C1 segment of cervical spinal cord (tissue), 14 donors: ENCODE results near the gene NELL1.

ENCODE experiments used
- DNase-seq, 14 donors: peaks; one replicate each; lab custom pipeline; 2025; lab: John Stamatoyannopoulos, UW

Gene NELL1

DNA sequence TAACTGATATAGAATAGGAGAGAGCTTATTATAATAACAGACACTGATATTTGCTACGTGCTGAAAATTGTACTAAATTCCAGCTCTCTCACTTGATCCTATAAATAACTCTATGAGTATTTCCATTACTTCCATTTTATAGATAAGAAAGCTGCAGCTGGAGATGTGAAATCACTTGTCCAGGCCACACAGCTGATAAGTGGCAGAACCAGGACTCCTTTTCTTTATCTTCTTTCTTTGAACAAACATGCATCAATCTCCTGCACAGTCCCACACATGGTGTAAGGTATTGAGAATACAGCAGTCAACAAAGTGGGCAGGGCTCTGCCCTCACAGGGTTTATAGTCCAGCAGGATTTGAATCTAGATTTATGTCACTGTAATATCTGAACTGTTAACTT is 652.1 kb downstream of the NELL1 start:
- no peak for DNase-seq

DNA sequence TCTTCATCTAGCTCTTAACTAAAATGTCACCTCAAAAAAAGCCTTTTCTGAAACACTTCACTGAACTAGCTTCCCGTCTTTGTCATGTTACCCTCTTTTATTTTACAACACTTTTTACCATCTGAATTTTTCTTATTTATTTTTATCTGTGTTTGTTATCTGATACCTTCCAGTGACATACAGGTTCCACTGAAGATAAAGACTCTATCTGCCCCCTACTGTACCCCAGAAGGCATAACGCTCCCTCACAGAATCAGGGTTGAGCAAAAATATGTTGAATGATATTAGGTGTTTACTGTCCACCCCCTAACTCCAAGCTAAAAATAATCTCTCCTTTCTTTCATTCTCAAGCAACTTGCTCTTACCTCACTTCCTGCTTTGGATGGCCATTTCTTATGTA is 654.2 kb downstream of the NELL1 start:
- no peak for DNase-seq

DNA sequence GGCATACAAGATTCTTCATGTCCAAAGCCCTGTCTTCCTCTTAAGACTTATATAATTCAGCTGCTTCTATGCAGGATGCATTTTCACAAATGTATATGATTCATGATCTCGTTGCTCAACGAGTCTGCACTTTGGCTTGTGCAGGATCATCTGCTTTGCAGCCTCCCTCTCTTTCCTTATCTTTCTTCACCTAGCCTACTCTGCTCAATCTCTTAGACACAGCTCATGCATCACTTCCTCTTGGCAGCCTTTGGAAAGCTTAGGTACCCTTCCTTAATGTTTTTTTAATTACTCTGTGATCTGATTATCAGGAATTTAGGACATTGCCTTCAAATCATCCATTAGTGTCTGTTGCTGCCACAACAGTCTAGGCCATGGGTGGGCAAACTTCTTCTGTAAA is 673.8 kb downstream of the NELL1 start:
- no peak for DNase-seq

DNA sequence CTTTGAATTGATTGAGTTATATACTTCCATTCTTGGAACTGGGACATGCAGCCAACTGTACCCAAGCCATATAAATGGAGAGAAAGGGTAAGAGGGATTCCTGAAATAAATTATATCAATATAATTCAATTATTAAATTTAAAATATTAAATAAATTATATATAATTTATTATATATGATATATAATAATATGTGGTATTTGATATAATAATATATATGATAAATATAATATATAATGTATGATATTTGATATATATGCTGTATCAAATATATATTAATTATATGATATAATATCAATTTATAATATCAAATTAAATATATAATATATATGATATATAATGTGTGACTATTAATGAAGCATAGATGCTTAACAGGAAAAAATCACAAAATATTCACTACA is 677.0 kb downstream of the NELL1 start:
- DNase-seq = no peak

DNA sequence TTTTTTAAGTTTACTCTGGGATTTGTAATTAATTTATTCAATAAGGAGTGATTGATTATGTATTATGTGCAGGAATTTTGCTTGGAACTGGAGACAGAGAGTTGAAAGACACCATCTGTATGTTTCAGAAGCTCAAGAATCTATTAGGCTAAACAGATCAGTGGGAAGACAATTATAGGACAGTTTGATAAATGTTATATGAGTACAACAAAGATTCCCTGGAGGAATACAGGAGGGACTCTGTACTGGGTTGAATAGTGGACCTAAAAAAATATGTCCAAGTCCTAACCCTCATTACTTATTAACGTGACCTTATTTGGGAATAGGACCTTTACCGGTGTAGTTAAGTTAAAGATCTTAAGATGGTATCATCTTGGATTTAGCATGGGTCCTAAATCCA is 681.2 kb downstream of the NELL1 start:
- DNase-seq = no peak

DNA sequence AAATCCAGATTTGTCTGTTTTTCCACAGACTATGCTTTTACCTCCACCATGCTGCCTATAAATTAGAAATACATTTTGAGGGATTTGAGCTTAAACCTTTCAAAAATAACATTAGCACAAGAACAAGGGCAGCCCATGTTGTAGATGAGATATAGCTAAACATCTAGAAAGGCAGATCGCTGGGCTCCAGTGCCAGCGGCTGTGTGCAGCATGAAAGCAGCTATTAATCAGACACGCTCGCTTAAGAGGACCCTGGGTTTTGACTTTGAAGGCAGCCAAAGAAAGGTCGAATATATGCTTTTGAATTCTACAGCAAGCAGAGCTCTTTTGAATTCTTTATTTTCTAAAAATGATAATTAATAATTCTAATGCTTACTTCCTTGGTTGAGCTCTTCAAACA is 684.0 kb downstream of the NELL1 start:
- DNase-seq = no peak

DNA sequence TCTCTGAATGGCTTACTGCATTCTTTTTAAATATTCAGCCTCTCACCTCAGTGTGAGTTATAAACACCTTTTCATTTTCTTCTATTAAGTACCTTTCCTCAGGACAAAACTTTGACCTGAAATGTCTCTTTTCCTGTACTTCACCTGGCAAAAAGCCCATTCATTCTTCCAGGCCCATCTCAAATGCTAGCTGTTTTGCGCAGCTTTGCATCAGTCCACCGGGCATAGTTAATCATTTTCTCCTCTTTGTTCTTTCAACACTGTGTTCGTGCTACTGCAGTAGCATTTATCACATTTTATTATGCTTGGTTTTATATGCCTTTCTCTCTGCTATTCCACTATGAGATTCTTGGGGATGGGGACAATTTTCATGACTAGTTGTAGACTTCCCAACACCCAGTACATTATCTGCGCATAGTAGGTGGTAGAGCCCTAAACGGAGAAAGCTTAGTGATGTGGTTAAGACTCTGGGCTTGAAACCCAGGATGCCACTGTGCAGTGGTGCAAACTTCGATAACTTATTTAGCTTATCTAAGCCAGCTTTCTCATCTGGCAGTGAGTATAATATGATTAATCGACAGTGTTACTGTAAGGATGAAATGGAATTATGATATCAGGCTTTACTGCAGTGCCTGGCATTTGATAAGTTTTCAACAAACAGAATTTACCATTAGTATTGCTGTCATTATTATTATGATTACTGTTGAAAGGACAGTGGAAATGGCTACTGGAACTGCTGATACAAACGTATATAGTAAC is 695.7 kb downstream of the NELL1 start:
- DNase-seq = no peak

DNA sequence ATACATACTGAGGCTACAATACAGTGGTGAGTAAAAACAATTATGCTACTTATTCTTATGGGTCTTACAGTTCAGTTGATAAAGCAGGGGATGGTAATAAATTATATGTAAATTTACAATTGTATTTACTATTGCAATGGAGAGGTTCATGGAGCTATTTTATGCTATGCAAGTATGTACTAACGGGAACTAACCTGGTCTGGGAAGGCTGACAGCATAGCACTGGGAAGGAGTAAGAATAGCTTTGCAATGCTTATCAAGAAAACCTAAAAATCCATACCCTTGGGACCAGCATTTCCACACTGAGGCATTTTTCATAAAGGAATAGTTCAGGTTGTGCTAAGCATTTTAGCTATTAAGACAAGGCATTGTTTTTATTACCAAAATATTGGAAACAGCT is 700.6 kb downstream of the NELL1 start:
- DNase-seq = no peak

DNA sequence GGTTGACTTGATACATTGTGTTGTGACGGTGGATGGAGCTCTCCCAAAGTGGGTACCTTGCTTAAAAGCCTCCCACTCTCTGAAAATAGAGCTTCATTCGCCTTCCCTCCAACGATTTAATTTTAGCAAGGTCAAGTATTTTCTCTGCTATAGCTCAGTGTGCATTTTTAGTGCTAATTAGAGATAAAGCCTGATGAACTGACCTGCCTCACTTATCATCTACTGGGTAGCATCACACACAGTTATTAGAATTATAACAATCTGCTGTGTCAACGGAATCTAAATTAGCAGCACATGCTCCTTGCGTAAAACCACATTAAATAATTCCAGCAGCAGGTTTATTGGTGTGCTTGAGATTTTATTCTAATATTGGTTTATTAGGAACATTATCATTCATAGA is 701.7 kb downstream of the NELL1 start:
- DNase-seq = no peak

DNA sequence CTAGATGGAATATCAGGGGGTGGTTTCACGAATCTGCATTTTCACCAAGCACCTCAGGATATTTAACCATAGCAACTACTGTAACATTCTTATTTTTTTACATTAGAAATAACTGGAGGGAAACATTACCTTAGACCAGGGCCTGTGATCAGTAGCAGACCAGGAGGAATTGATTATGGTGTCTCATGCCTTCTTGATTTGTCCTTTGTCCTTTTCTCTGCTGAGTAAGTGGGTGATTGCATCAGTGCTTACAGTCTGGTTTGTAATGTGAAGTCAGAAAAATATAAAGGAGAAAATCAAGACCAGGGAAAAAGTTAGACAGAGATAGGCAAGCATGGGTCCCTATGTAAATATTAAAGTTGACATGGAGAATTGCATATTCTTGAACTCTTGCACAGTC is 703.3 kb downstream of the NELL1 start:
- no peak for DNase-seq

DNA sequence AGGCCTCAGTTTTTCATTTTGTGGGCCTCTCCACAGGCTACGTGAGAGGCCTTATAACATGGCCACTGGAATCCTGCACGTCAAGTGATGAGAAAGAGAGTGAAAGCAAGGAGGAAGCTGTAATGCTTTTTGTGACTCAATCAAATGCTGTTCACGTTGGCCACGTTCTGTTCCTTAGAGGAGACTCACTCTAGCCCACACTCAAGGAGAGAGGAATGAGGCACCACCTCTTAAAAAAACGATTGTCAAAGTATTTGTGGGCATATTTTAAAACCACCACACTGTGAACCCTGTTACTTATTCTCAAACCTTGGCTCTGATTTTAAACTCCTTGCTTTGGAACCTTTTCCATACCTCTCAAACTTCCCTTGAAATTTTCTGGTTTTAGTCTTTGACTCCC is 705.0 kb downstream of the NELL1 start:
- DNase-seq = no peak

DNA sequence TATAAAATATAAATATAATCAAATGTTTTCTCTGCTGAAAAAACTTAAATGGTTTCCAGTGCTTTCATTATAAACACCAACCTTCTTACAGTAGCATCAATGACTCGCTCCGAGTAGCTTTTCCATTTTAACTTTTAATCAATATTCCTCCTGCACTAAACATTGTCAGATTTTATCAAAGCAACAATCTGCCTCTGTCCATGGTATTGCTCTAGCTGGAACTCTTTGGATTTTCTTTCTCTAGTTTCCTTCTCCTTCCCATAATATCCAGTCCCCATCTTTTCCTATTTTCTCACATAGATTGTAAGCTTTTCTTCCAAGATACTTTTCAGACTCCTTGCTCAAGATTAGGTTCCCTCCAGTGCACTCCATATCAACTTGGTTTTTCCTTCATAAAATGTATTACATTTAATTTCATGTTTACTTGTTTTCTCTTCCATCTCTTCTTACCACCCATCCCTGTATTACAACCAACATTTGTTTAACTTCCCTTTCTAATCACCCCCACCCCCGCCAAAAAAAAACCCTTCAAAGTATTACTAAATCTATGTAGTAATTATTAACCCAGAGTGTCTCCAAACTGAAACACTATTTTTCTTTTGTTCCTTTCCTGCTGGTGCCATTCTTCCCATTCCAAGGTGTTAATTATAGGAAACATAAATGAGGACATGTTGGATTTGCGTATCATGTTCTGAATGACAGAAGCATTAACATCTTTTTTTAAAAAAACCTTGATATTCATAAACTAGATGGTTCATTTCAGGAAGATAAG is 716.5 kb downstream of the NELL1 start:
- DNase-seq = no peak

DNA sequence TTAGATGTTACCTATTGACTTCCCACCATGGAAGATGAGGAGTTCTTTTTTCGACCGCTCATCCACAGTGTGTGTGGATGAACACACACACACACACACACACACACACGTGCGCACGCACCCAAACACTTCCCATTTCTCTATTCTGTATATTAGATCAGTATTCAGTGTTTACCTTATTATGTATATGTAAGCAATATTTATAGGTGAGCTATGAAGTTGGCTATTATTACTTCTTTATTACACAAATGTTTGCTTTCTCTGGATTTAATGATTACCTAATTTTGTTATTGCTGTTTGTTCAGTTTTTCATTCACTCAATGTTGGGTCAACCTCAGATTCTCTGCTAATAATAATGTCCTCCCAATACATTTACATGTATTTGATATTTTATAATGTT is 721.0 kb downstream of the NELL1 start:
- DNase-seq = no peak

DNA sequence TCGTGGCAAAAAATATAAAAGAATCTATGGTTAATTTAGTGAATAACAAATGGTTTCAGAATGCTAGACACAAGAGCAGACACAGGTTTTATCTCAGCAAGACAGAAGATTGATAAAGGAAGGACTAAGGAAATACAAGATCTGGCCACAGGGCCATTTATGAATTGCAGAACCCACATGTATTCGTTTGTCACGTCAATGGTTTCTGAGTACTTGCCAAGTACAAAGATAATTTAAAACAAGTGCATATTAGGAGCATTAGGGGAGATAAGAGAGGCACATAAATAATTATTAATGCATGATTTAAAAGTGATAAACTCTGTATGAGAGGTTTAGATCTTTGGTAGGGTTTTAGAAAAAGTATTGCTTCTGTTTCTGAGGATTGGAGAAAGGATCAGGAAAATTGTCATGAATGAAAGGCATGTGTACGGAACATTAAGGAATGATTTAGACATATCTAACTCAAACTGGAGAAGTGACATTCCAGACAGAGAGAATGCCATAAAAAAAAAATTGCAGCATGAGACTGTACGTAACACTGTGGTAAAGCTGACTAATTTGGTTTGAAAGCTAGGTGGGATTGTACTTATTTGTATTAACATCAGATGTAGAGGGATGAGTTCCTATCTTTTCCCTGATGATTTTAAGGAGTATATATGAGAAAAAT is 727.1 kb downstream of the NELL1 start:
- DNase-seq = no peak

DNA sequence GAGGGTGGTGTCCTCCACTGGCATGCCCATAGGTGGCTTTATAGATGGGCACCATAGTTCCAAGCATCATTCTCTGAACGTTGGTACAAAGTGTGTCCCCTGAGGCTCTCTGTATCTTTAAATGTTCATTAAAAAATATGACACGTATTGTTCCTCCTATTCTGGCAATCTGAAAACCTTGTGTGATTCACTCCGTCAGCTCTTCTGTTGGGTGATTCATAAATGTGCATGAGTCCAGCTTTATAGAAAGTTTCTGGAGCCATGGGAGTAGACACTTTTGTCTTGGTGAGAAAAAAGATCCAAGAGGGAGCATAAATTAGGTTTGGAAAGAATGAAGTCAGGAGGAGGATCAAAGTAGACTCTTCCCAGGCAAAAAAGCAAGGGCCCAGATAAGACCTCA is 728.8 kb downstream of the NELL1 start:
- DNase-seq = no peak

DNA sequence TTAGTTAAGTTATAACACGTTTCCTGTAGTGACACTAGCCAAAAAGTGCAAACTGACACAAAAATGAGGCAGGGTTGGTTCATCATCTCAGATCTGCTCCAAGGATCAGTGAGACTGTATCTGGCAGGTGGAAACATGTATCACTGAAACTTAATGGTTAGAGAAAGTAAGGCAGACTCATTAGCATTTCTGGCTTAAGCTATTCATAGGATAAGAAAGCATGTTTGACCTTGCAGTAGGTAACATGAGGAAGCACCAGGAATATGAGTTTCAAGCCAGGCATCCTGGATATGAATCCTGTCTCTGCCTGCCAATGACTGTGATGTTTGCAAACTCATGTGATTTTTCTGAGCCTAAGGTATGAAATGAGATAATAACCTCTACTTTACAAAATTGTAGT is 732.1 kb downstream of the NELL1 start:
- DNase-seq = no peak

DNA sequence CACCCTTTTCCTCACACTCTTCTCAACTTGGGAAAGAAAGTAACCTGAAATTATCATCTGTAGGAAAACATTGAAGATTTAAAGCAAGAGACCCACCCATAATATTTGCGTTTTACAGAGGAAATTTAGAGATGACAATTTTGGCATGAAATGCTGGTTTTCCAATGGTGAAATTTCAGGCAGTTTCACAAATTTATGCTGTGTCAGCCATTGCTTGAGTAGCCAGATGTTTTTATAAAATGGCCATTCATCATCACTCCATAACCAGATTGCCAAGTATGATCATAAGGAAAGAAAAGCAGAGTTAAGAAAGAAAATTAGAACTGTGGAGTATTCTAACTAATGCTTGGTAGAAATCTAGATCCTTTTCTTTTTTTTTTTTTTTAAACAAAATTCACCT is 732.9 kb downstream of the NELL1 start:
- DNase-seq = no peak

DNA sequence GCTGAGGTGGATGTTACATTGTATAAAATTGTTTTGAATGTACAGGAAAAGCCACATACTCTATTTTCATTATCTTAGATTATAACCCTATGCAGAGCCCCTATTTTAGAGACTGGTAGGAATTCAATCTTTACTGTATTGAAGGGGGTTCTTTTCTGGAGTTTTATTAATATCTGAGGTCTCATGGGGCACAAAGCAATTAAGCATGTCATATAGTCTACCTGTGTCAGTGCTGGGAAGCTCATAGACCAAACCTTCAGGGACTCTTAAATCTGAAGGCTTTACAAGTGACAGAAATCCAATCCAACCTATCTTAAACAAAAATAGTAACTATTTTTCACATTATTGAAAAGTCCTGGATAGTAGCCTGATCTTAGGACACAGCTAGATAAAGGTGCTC is 733.7 kb downstream of the NELL1 start:
- DNase-seq = no peak

DNA sequence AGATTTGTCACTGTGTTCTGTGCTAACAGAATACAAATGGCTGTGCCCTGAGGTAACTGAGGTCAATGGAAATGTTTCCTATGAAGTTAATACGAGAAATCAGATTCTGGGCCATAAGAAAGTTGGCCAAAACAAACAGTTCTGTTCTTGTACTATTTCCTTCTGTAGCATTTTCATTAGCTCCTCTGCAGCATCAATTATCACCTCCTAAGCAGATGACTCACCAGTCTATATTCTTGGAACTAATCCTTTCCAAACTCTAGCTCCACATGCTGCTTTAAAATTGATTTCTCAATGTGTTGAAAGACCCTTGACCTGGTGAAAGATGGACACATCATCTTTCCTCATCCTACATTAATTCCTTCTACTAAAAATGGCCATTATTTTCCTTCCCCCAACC is 736.0 kb downstream of the NELL1 start:
- DNase-seq = no peak

DNA sequence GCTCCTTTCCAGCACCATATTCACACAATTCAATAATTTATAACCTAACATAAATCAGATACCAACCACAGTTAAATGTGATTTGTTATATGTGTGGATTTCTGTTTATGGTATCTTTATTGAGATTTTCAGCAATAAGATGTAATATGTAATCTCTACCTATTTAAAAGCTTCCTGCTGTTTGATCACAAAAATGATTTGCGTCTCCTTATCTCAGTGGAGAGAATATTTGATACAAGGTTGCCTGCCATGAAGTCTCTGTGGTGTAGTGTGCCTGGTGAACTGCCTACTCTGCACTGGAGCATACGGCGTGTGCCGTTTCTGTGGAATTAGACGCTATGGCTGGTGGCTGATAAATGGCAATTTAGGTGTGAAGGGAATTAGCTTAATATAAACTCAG is 741.1 kb downstream of the NELL1 start:
- DNase-seq = no peak

DNA sequence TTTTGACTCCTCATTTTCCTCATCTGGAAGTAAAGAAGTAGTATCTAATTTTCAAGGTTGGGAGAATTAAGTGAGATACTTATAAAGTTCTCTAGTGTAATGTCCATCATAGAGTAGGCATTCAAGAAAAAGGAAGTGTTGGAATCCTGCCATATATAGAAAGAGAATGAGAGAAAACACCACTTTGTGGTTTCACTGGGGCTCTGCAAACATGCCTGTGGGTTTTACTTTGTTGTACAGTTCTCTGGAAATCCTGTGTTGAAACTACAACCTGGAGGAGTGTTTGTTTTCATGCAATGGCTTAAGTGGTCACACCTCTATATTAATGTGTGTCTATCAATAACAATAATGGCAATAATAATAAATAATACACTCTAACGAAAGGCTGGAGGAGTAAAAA is 741.7 kb downstream of the NELL1 start:
- DNase-seq = no peak

DNA sequence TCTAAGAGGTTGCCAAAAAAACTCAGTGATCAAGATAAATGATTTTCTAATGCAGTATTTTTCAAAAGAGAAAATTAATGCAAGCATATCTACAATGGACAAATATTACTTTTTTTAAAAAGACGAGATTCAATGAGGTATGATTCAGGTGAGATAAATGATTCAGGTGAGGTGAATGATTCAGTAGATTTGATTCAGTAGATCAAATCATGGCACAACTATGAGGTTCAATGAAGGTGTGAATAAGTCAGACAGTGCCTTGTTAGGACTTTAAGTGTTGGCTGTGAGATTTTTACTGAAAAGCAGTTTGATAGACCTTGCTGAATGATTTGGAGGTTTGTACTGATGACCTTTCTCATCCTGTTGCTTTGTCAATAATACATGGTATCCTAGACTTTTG is 742.2 kb downstream of the NELL1 start:
- DNase-seq = no peak
